HCT116 (cell line): ENCODE results near the gene B4GALNT4. TPM values are rescaled to one million over a fixed set of nuclear protein-coding genes. Genes with fewer than 3 reads are reported as not detected.
A peak's percentile ranks its signal among the peaks of the same experiment; 100 is the strongest.

Experiments
- ATAC-seq: fragments of 200-7000 bp; cut with Tn5 transposase; 2 replicates; pipeline ENCODE4 v1.9.1; 2020; ENCODE audit warnings: mild to moderate bottlenecking, moderate library complexity
- BruUV-seq: library from RNA; stranded (reverse); fragments of 400-500 nt; replicated peaks from 2 replicates; lab custom pipeline; 2021; lab: Mats Ljungman, UMichigan
- CTCF ChIA-PET: fragments of 300-600 bp; sonication (Branson Sonifier 250); formaldehyde crosslinking; loops from one replicate; lab custom pipeline; 2021; ENCODE audit warnings: antibody characterized with exemption; lab: Charles Lee
- POLR2A ChIA-PET: fragments of 300-600, 350-600 bp; sonication (Branson Sonifier 250); formaldehyde crosslinking; loops from one replicate; lab custom pipeline; 2021; ENCODE audit warnings: antibody characterized with exemption; lab: Charles Lee
- RAD21 ChIA-PET, 2 experiments: fragments of 300-600 bp; sonication (Branson Sonifier 250); formaldehyde crosslinking; loops; one replicate each; lab custom pipeline; 2023; ENCODE audit warnings: low total read pairs in 2 of 2; ENCODE audit not compliant: uncharacterized antibody in 2 of 2, unreplicated experiment in 2 of 2, low non-redundant PET in 1 of 2; lab: Charles Lee
- DNase-seq: peaks from one replicate; pipeline ENCODE4 v3.0.0-alpha.2; 2010; ENCODE audit warnings: low read depth, low spot score
- H2AFZ ChIP-seq: fragments of 200-600 bp; shearing (Covaris generic), sonication (generic); 2 replicates; pipeline ENCODE4 v1.6.1; 2017; ENCODE audit warnings: low read depth, mixed run types, mixed read lengths, antibody characterized with exemption, low read length; ENCODE audit not compliant: poor library complexity, severe bottlenecking
- H3K27ac ChIP-seq: 2 replicates; pipeline ENCODE4 v1.5.1; 2012; ENCODE audit warnings: low read depth, low read length
- H3K27me3 ChIP-seq: fragments of 200-600 bp; sonication (generic); 2 replicates; pipeline ENCODE4 v1.6.1; 2016; ENCODE audit warnings: mixed run types, low read length, mixed read lengths; ENCODE audit not compliant: insufficient read depth
- H3K36me3 ChIP-seq, 2 experiments: fragments of 200-500 bp in 1 of 2; fragments of 200-600 bp in 1 of 2; sonication (Bioruptor generic) in 1 of 2; sonication (generic) in 1 of 2; 2 replicates each; pipeline versions ENCODE4 v1.5.1 to v1.6.1; 2014 to 2016; ENCODE audit warnings: low read length in 2 of 2, inconsistent platforms in 1 of 2, mixed read lengths in 1 of 2, mixed run types in 1 of 2; ENCODE audit not compliant: insufficient read depth in 2 of 2, control insufficient read depth in 1 of 2
- H3K4me1 ChIP-seq, 2 experiments: fragments of 200-600 bp in 1 of 2; sonication (generic) in 1 of 2; 2 replicates each; pipeline versions ENCODE4 v1.5.1 to v1.6.1; 2012 to 2017; ENCODE audit warnings: low read length in 2 of 2, inconsistent platforms in 1 of 2, mild to moderate bottlenecking in 1 of 2, mixed read lengths in 1 of 2, mixed run types in 1 of 2, moderate library complexity in 1 of 2; ENCODE audit not compliant: insufficient read depth in 2 of 2, control insufficient read depth in 1 of 2
- H3K4me2 ChIP-seq: fragments of 200-600 bp; sonication (generic); 2 replicates; pipeline ENCODE4 v1.6.1; 2017; ENCODE audit warnings: mixed run types, low read length, mixed read lengths
- H3K4me3 ChIP-seq, 2 experiments: fragments of 200-600 bp in 1 of 2; sonication (generic) in 1 of 2; replicated peaks in 1 of 2; 2 replicates each; pipeline ENCODE4 v1.5.1; 2011 to 2016; ENCODE audit warnings: low read length in 2 of 2, control low read depth in 1 of 2, low read depth in 1 of 2, mild to moderate bottlenecking in 1 of 2, mixed read lengths in 1 of 2, mixed run types in 1 of 2
- H3K79me2 ChIP-seq: fragments of 200-600 bp; sonication (generic); 2 replicates; pipeline ENCODE4 v1.6.1; 2017; ENCODE audit warnings: mild to moderate bottlenecking, mixed run types, low read length, moderate library complexity, mixed read lengths; ENCODE audit not compliant: insufficient read depth
- H3K9ac ChIP-seq: fragments of 200-600 bp; sonication (generic); 2 replicates; pipeline ENCODE4 v1.6.1; 2016; ENCODE audit warnings: low read length, mixed read lengths
- H3K9me2 ChIP-seq: fragments of 200-600 bp; sonication (generic), shearing (Covaris generic); 2 replicates; pipeline ENCODE4 v1.6.1; 2017; ENCODE audit warnings: mixed run types, mild to moderate bottlenecking, moderate library complexity; ENCODE audit not compliant: insufficient read depth
- H3K9me3 ChIP-seq, 2 experiments: fragments of 200-500 bp in 1 of 2; fragments of 200-600 bp in 1 of 2; sonication (Bioruptor generic) in 1 of 2; sonication (generic) in 1 of 2; 2 replicates each; pipeline ENCODE4 v1.6.1; 2014 to 2017; ENCODE audit warnings: low read length in 2 of 2, mixed read lengths in 2 of 2, inconsistent platforms in 1 of 2, low read depth in 1 of 2, mild to moderate bottlenecking in 1 of 2, mixed run types in 1 of 2, moderate library complexity in 1 of 2; ENCODE audit not compliant: control insufficient read depth in 1 of 2, insufficient read depth in 1 of 2
- H4K20me1 ChIP-seq: fragments of 200-600 bp; sonication (generic), shearing (Covaris generic); 2 replicates; pipeline ENCODE4 v1.6.1; 2017; ENCODE audit warnings: mixed run types, mild to moderate bottlenecking, moderate library complexity; ENCODE audit not compliant: insufficient read depth
- CBX3 ChIP-seq: IDR thresholded peaks from 2 replicates; pipeline ENCODE4 v1.6.1; 2012; ENCODE audit warnings: low read depth
- POLR2AphosphoS5 ChIP-seq: IDR thresholded peaks from 2 replicates; pipeline ENCODE4 v1.6.1; 2011; ENCODE audit warnings: mild to moderate bottlenecking, low read depth, low read length, moderate library complexity
- SIN3A ChIP-seq: IDR thresholded peaks from 2 replicates; pipeline ENCODE4 v1.6.1; 2012; ENCODE audit warnings: low read depth
- ZFX ChIP-seq: fragments of 450-650 bp; IDR thresholded peaks from 2 replicates; pipeline ENCODE4 v1.6.1; 2017
- intact Hi-C: fragments of 100-400 bp; cut with micrococcal nuclease; formaldehyde crosslinking; loops from 2 replicates; pipeline ENCODE4 v1.10.0; 2022
- total RNA-seq: library from RNA; stranded (reverse); gene quantifications from one replicate; pipeline ENCODE4 v1.2.1, GENCODE V29; 2021; ENCODE audit not compliant: unreplicated experiment

The B4GALNT4 gene
- total RNA-seq, 1 experiment from 2014 or later = 54.3 TPM

GRCh38 chr11:405954-406795 is 36.9 kb downstream of the B4GALNT4 start:
- Histone ChIP-seq H3K4me2 (peak overlapping the region; percentile 85), H3K79me2 (no peaks in the 10 kb centered on the region), H3K9me2 (no peaks in the 10 kb centered on the region), H2AFZ (no peak overlapping the region), H3K9me3 (no peaks in the 10 kb centered on the region), H3K36me3 (peaks cover 2 to 14% of the 10 kb centered on the region in 2 experiments; a peak in 2 of 4 replicates), H3K27me3 (no peaks in the 10 kb centered on the region), H3K9ac (peak overlapping the region; percentile 63), H4K20me1 (no peaks in the 10 kb centered on the region), H3K4me1 (peaks cover 14 to 42% of the 10 kb centered on the region in 2 experiments), H3K27ac (peak overlapping the region; percentile 88), H3K4me3 (peak overlapping the region; percentile 44 to 58)
- DNase-seq (no peak), ATAC-seq (peak; percentile 9; the same call in 1 of the 2 replicates)
- ChIA-PET POLR2A (interaction anchor here (1.3 to 1.8 kb wide), 6 partner anchors 11 to 100 kb away, joined by 3 to 11 read pairs (median 6); partner anchors contain the start of gene RNH1), CTCF (interaction anchor here (1.1 to 2.7 kb wide), 2 partner anchors 43 to 51 kb away, joined by 3 to 31 read pairs; partner anchors contain the start of gene PTDSS2), RAD21 (interaction anchor here (0.6 to 1.5 kb wide), 2 partner anchors 42 to 357 kb away, joined by 4 to 7 read pairs; no protein-coding TSS in a partner anchor)
- BruUV-seq = TSS peak; percentile 85
- no peak; the same call in 1 of the 2 replicates for TF ChIP-seq ZFX
- no peak for TF ChIP-seq CBX3
- TF ChIP-seq SIN3A = no peak
- TF ChIP-seq POLR2AphosphoS5 = peak; percentile 7; the same call in 1 of the 2 replicates
- intact Hi-C loops = loop anchor here (5.0 kb wide), 1 partner anchor 41 kb away; no protein-coding TSS in a partner anchor
